HAP-1 (cell line): Measurements from ENCODE around the gene SREBF2.

Experiments
- DNase-seq, 2 experiments: peaks; one replicate each; pipeline ENCODE4 v3.0.0-alpha.2; 2016 to 2020; ENCODE audit warnings: low spot score in 2 of 2
- H3K27me3 ChIP-seq: fragments of 250-450 bp; sonication (Bioruptor Pico); 2 replicates; pipeline ENCODE4 v1.5.1; 2020; ENCODE audit warnings: low read depth, mild to moderate bottlenecking, moderate library complexity
- H3K36me3 ChIP-seq: fragments of 250-450 bp; sonication (Bioruptor Pico); replicated peaks from 2 replicates; pipeline ENCODE4 v1.5.1; 2020; ENCODE audit warnings: mild to moderate bottlenecking
- H3K4me1 ChIP-seq: fragments of 250-450 bp; sonication (Bioruptor Pico); 2 replicates; pipeline ENCODE4 v1.5.1; 2020; ENCODE audit warnings: mild to moderate bottlenecking
- H3K4me3 ChIP-seq: fragments of 250-450 bp; sonication (Bioruptor Pico); 2 replicates; pipeline ENCODE4 v1.5.1; 2020; ENCODE audit warnings: mild to moderate bottlenecking, moderate library complexity
- H3K9me3 ChIP-seq: fragments of 250-450 bp; sonication (Bioruptor Pico); 2 replicates; pipeline ENCODE4 v1.5.1; 2020; ENCODE audit warnings: mild to moderate bottlenecking, moderate library complexity
- in situ Hi-C: fragments of 300-500 bp; cut with MboI; formaldehyde crosslinking; loops from 3 replicates; pipeline ENCODE4 v1.14.3; 2020; ENCODE audit warnings: low sequenced_read_pairs, inconsistent platforms, mixed read lengths

The SREBF2 gene

DNA sequence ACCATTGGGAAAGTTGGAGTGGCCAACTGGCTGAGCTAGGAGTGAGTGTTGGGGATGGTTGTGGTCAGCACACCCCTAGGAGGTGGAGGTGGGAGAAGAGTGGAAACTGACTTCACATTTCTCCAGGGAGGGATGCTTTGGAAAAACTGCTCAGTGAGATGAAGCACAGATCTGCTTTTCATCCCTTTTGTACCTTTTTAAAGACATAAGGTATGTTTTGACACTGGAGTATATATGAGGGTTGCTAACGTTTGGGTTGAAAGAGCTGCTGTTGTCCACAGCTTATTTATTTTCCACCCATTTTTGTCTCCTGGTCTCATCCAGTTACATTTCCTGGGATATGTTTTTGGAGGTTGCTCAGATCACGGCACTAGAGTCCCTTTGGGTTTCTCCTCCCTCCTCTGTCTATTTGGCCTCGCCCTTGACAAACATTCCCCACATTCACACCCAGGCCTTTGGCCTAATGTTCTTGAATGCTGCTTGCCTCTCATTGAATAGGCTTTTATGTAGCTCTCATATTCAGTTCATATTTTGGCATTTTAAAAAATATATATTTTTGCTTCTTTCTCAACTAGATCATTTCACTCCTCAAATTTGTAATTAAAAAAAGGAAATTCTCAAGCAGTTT, 8.3 kb downstream of the SREBF2 start:
- Histone ChIP-seq H3K4me3 (no peak overlapping the region), H3K27me3 (no peaks in the 10 kb centered on the region), H3K4me1 (peaks cover 18% of the 10 kb centered on the region), H3K9me3 (no peaks in the 10 kb centered on the region), H3K36me3 (peaks cover 59% of the 10 kb centered on the region)
- DNase-seq = no peak
- in situ Hi-C loops = no loop called here

DNA sequence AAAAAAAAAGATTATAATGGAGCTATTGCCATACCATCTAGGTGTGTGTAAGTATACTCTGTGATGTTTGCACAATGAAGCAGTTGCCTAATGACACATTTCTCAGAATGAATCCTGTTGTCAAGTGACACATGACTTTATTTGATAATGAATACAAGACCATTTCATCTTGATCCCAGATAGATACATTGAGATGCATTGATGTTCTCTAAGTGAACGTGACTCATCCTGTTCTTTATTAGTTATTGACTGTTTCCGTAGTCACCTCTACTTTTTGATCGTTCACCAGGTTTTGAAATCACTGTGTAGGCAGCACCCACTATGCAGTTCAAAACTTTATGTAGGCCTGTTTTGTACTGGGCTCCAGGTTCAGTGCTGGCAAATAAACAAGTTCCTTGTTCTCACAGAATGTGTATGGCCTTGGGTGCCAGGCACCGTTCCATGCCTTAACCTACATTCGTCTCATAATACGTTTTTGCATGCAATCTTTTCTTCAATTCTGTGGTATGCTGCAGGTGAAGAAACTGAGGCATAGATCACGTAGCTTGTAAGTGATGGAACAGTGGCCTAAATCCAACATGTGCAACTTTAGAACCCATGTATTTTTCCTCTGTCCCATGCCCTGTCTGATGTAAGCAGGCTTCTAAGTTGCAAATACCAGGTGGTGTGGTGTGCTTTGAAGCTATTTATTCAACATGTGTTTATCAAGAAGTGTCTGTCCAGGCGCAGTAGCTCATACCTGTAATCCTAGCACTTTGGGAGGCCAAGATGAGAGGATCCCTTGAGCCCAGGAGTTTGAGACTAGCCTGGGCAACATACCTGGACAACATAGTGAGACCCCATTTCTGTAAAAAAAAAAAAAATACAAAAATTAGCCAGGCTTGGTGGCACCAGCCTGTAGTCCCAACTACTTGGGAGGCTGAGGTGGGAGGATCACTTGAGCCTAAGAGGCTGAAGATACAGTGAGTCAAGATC, 10.4 kb downstream of the SREBF2 start:
- in situ Hi-C loops = no loop called here
- Histone ChIP-seq H3K9me3 (no peaks in the 10 kb centered on the region), H3K27me3 (no peaks in the 10 kb centered on the region), H3K4me3 (no peak overlapping the region), H3K36me3 (peaks cover 44% of the 10 kb centered on the region), H3K4me1 (peaks cover 18% of the 10 kb centered on the region)
- DNase-seq = no peak

DNA sequence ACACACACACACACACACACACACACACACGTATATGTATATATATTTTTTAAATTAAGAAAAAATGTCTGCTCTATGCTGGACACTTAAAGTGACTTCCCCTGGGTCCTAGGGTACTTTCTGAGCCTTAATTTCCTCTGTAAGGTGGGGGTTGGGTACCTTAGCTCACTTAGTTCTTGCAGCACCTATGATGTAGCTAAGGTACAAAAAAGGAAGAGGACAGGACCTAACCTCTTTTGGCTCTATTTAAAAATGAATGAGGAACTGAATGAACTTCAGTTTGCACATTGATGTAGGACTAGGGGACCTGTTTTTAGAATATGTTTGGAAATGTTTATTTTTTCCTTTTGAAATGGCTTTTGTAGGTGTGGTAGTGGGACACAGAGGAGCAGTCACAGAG, 11.1 kb downstream of the SREBF2 start:
- peaks cover 18% of the 10 kb centered on the region for H3K4me1 ChIP-seq
- no peaks in the 10 kb centered on the region for H3K9me3 ChIP-seq
- no peak overlapping the region for H3K4me3 ChIP-seq
- H3K36me3 ChIP-seq = peaks cover 44% of the 10 kb centered on the region
- no peaks in the 10 kb centered on the region for H3K27me3 ChIP-seq
- in situ Hi-C loops = no loop called here
- no peak for DNase-seq

DNA sequence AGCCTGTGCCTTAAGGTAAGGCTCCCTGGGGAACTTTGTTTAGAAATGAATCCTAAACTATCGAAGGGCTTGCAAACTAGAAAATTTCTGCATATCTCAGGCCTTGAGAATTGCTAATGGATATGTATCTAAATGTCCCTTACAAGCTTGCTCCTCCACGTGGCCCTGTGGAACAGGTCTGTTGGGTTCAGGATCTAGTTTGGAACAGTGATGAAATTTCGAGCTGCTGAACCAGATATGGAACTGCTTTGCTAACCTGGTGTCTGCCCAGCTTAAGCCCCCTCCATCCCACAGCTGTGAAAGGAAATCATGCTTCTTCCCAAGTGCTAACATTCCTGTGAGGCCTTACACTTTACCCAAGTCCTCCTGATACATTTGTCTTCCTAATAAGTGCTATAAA, 11.6 kb downstream of the SREBF2 start:
- in situ Hi-C loops = no loop called here
- no peak for DNase-seq
- Histone ChIP-seq H3K36me3 (peaks cover 39% of the 10 kb centered on the region), H3K9me3 (no peaks in the 10 kb centered on the region), H3K4me1 (peaks cover 18% of the 10 kb centered on the region), H3K4me3 (no peak overlapping the region), H3K27me3 (no peaks in the 10 kb centered on the region)

DNA sequence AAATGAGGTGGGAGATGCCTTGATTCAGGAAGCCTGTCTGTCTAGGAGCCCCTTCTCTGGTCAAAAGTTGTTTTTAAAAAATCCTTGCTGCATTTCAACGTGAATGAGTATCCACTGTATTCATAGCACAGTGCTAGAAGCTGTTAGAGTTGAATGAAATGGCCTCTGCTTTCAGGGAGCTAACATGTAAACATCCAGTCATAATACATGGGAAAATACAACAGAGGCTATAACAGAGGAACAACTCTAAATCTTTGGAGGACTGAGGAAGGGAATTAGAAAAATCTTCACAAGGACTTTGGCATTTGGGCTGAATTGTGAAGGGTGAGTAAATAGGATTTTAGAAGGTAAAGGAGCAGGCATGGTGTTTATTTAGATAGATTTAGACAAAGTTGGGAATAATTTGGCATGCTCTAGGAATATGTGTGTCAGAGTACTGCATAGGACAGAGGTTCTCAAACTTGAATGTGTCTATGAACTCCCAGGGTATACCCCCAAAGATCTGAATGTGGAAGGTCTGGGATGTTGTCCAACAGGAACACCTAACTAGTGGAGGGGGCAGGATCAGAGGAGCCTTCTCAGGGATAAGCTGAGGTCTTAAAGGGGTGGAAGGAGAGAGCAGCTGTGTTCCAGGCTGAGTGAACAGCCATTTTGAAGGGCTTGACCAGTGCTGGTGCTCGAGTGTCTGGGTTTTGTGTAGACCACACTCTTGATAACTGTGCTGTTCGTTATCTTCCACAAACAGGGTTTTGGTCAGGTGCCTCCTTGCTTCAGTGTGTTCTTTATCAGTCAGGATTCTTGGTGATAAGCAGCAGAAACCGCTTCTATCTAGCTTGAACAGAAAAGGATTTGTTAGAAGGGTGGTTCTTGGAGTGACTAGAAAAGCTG, 12.7 kb downstream of the SREBF2 start:
- Histone ChIP-seq H3K4me1 (peaks cover 13% of the 10 kb centered on the region), H3K27me3 (no peaks in the 10 kb centered on the region), H3K9me3 (no peaks in the 10 kb centered on the region), H3K4me3 (no peak overlapping the region), H3K36me3 (peaks cover 35% of the 10 kb centered on the region)
- DNase-seq = no peak
- in situ Hi-C loops = no loop called here

DNA sequence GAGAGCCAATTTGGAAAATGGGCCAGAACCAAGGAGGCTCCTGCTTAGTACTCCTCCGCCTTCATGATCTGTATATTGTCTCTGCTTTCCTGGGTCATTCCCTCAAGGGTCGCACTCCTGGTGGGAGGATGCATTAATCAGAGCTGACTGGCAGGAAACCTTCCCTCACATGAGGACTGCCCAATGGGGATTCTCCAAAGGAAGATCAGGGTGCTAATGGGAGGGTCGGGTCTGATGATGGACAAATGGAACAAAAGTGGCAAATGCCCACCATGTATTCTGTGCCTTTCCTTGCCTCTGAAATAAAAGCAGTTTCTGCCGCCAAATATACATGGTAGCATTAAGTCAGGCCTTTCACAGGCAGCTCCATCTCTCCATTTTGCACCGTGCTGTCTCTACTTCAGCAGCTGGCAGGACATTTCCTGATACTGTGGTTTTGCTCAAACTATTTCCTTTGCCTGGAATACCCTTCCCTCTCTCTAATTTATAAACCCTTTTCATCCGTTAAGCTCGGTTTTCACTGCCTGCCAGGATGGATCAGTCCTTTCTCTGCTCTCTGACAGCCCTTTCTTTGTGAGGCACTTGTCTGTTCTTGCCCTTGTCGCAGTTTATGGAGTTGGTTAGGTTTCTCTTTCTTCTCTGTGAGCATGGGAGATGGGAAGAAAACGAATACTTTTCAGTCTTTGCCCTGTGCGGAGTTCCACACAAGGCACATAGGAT, 13.5 kb downstream of the SREBF2 start:
- Histone ChIP-seq H3K4me3 (no peak overlapping the region), H3K36me3 (peaks cover 33% of the 10 kb centered on the region), H3K4me1 (peaks cover 7% of the 10 kb centered on the region), H3K27me3 (no peaks in the 10 kb centered on the region), H3K9me3 (no peaks in the 10 kb centered on the region)
- DNase-seq = no peak
- in situ Hi-C loops = no loop called here

DNA sequence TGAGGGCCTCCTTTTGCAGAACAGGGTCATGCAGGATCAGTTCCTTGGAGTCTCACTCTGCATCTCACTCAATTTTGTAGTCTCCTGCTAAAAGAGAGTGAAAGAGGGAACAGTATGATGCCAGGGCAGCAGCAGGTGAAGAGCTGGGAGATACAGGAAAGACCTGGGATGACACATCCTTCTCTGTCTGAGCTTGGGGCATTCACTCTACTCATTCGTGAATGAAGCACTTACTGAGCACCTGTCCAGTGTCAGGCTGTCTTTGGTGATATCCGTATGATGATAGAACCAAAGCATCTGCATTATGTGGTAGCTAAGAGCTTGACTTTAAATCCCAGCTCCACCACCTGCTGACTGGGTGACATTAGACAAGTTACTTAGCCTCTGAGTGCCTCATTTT, 14.4 kb downstream of the SREBF2 start:
- Histone ChIP-seq H3K27me3 (no peaks in the 10 kb centered on the region), H3K4me3 (no peak overlapping the region), H3K36me3 (peaks cover 26% of the 10 kb centered on the region), H3K9me3 (no peaks in the 10 kb centered on the region), H3K4me1 (peaks cover 7% of the 10 kb centered on the region)
- in situ Hi-C loops = no loop called here
- no peak for DNase-seq

DNA sequence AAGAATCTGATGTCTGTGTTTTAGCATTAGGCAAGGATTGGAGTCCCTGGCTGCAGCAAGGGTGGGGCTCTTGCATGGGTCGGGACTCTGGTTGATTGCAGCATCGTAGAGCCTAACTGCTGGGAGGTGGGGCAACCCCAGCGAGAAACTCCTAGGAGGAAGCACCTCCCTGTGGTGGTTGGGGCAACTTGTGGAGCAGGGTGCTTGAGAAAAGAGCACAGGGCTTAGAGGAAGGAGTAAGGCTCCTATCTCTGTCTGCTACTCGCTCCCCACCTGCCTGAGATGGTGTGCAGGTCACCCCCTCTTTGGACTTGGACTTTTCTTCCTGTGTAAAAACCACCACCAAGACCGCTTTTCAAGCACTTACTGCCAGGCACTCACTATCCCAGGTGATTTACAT, 15.6 kb downstream of the SREBF2 start:
- DNase-seq = no peak
- Histone ChIP-seq H3K4me1 (peaks cover 7% of the 10 kb centered on the region), H3K9me3 (no peaks in the 10 kb centered on the region), H3K36me3 (peaks cover 17% of the 10 kb centered on the region), H3K27me3 (no peaks in the 10 kb centered on the region), H3K4me3 (no peak overlapping the region)
- in situ Hi-C loops = no loop called here

DNA sequence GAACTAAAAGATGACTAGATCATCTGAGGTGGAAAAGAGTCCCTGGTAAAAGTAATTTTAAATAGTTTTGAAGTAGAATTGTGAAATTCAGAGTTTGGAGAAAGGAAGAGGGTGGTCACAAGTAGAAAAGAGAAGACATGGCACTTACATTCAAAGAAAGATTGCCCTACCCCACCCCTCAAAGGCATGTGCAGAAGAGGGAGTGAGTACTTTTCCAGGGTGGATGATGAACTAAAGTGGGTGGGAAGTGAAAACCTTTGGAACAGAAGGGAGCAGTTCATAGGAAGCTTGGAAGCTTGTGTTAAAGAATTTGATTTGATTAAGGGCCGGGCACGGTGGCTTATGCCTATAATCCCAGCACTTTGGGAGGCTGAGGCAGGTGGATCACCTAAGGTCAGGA, 23.6 kb downstream of the SREBF2 start:
- no peaks in the 10 kb centered on the region for H3K9me3 ChIP-seq
- H3K4me1 ChIP-seq = peaks cover 9% of the 10 kb centered on the region
- H3K4me3 ChIP-seq = no peak overlapping the region
- H3K27me3 ChIP-seq = no peaks in the 10 kb centered on the region
- no peak for DNase-seq
- H3K36me3 ChIP-seq = peaks cover 13% of the 10 kb centered on the region
- in situ Hi-C loops = no loop called here

DNA sequence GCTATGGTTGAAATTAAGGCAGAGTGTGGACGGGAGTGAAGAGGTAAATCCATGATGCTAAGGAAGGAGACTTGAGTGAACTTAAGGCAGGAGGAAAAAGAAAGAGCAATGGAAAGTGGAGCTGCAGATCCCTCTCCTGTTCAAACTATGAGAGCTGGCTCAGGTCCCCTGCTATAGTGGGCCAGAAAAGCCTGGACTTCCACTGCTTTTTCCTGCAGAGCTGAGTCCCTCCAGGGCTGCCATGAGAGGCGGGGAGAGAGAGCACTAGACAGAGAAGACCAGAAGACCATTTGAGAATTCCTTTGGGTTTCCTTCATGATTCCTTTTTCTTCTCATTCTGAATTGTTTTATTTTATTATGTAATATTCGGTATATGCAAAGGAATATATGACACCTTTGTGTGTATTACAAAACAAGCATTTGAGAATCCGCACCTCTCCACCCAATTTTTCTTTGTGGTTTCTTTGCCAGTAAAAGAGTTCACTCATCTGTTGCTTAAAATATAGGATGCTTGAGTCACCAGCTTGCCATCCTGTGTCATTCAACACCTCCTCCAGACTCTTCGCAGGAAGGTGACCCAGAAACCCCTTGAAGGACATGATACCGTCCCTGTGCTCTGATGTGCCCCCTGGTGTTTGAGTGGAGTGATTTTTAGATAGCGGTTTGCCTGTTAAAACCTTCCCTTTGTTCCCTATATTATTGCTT, 24.4 kb downstream of the SREBF2 start:
- Histone ChIP-seq H3K27me3 (no peaks in the 10 kb centered on the region), H3K36me3 (peaks cover 13% of the 10 kb centered on the region), H3K4me1 (peaks cover 9% of the 10 kb centered on the region), H3K9me3 (no peaks in the 10 kb centered on the region), H3K4me3 (no peak overlapping the region)
- DNase-seq = peak; percentile 63 to 78
- in situ Hi-C loops = no loop called here

DNA sequence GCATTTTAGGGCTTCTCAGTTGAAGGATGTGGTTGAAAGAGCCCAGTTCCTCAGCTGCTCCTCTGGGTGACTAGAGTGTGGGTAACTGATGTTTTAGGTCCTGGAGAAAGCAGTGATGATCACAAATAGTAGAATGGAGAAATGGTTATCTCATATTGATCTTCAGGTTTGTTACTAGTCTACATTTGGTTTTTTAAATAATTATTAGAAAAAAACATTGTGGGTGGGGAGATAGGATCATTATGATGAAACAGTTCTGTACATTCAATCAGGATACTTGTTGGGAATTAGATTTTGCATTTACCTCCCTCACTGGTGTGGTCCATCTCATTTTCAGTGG, 24.9 kb downstream of the SREBF2 start:
- Histone ChIP-seq H3K36me3 (peaks cover 13% of the 10 kb centered on the region), H3K4me3 (no peak overlapping the region), H3K9me3 (no peaks in the 10 kb centered on the region), H3K27me3 (no peaks in the 10 kb centered on the region), H3K4me1 (peaks cover 9% of the 10 kb centered on the region)
- in situ Hi-C loops = no loop called here
- no peak for DNase-seq

DNA sequence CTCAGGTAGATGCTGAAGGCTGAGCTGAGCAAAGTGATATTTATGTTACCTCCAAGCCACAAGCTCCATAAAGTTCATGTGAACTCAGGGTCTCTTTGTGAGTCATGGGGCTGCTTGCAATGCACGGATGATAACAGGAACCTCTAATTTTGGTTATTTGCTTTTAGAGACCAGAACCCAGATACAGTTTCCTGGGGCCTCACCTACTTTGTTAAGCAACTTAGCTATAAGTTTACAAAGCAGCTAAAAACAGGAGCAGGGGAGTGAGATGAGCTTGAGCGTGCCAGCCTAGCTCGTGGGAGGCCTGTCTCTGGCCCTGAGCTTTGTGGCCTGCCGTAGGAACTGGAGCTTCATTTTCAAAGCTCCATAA, 29.2 kb downstream of the SREBF2 start:
- DNase-seq = no peak
- Histone ChIP-seq H3K9me3 (no peaks in the 10 kb centered on the region), H3K4me3 (no peak overlapping the region), H3K4me1 (peaks cover 4% of the 10 kb centered on the region), H3K27me3 (no peaks in the 10 kb centered on the region), H3K36me3 (peaks cover 27% of the 10 kb centered on the region)
- in situ Hi-C loops = no loop called here
